MM.1S (cell line): ENCODE results near the gene SCGB1D1.
"Not testable (repeated sequence)": the region's sequence is repeated elsewhere in the genome, so short reads cannot be mapped to it uniquely, and the experiment has no call there.

Source experiments
- DNase-seq: peaks from one replicate; pipeline ENCODE4 v3.0.0-alpha.2; 2015
- H2AFZ ChIP-seq: fragments of 300-600 bp; sonication (generic); 2 replicates; pipeline ENCODE4 v1.6.0; 2016; ENCODE audit warnings: antibody characterized with exemption, low read length
- H3F3A ChIP-seq: fragments of 300-600 bp; sonication (generic); 2 replicates; pipeline ENCODE4 v1.6.1; 2016; ENCODE audit warnings: mild to moderate bottlenecking, antibody characterized with exemption, low read length, moderate library complexity, mixed read lengths; ENCODE audit not compliant: insufficient read depth
- H3K27ac ChIP-seq: fragments of 300-600 bp; sonication (generic); 2 replicates; pipeline ENCODE4 v1.5.1; 2016; ENCODE audit warnings: mild to moderate bottlenecking, low read length
- H3K27me3 ChIP-seq: fragments of 300-600 bp; sonication (generic); replicated peaks from 2 replicates; pipeline ENCODE4 v1.6.0; 2016; ENCODE audit warnings: low read length; ENCODE audit not compliant: insufficient read depth
- H3K36me3 ChIP-seq: fragments of 300-600 bp; sonication (generic); replicated peaks from 2 replicates; pipeline ENCODE4 v1.6.1; 2016; ENCODE audit warnings: mild to moderate bottlenecking, low read length, mixed read lengths; ENCODE audit not compliant: insufficient read depth
- H3K4me1 ChIP-seq: fragments of 300-600 bp; sonication (generic); 2 replicates; pipeline ENCODE4 v1.6.1; 2016; ENCODE audit warnings: low read length, mixed read lengths
- H3K4me2 ChIP-seq: fragments of 300-600 bp; sonication (generic); 2 replicates; pipeline ENCODE4 v1.6.0; 2016; ENCODE audit warnings: low read depth, low read length
- H3K4me3 ChIP-seq: fragments of 300-600 bp; sonication (generic); 2 replicates; pipeline ENCODE4 v1.5.1; 2016; ENCODE audit warnings: low read length, mixed read lengths
- H3K79me2 ChIP-seq: fragments of 300-600 bp; sonication (generic); 2 replicates; pipeline ENCODE4 v1.6.1; 2016; ENCODE audit warnings: mixed run types, low read length, mixed read lengths
- H3K9ac ChIP-seq: fragments of 300-600 bp; sonication (generic); 2 replicates; pipeline ENCODE4 v1.6.1; 2016; ENCODE audit warnings: low read length, mixed read lengths
- H3K9me2 ChIP-seq: fragments of 300-600 bp; sonication (generic); replicated peaks from 2 replicates; pipeline ENCODE4 v1.6.1; 2016; ENCODE audit warnings: mild to moderate bottlenecking, low read length, mixed read lengths; ENCODE audit not compliant: insufficient read depth
- H3K9me3 ChIP-seq: fragments of 300-600 bp; sonication (generic); replicated peaks from 2 replicates; pipeline ENCODE4 v1.6.1; 2016; ENCODE audit warnings: mild to moderate bottlenecking, low read length, mixed read lengths; ENCODE audit not compliant: insufficient read depth
- H4K20me1 ChIP-seq: fragments of 300-600 bp; sonication (generic); 2 replicates; pipeline ENCODE4 v1.6.1; 2016; ENCODE audit warnings: mild to moderate bottlenecking, low read length, moderate library complexity, mixed read lengths; ENCODE audit not compliant: insufficient read depth
- CTCF ChIP-seq: fragments of 300-600 bp; sonication (generic); IDR thresholded peaks from 2 replicates; pipeline ENCODE4 v1.5.1; 2016; ENCODE audit warnings: antibody characterized with exemption, low read length, mixed read lengths
- EZH2 ChIP-seq: fragments of 300-600 bp; sonication (generic); optimal IDR thresholded peaks from 2 replicates; pipeline ENCODE3; 2017; ENCODE audit warnings: low read depth, mild to moderate bottlenecking, antibody characterized with exemption, low read length, mixed read lengths
- EZH2phosphoT487 ChIP-seq: fragments of 300-600 bp; sonication (generic); IDR thresholded peaks from 2 replicates; pipeline ENCODE4 v1.6.1; 2018; ENCODE audit warnings: antibody characterized with exemption, low read length

Gene SCGB1D1

GRCh38 chr11:62193952-62194351 lies 3.9 kb downstream of the SCGB1D1 start:
- no peak overlapping the region for H3K4me3 ChIP-seq
- no peaks in the 10 kb centered on the region for H3K79me2 ChIP-seq
- no peaks in the 10 kb centered on the region for H3F3A ChIP-seq
- peaks cover 24% of the 10 kb centered on the region for H3K27me3 ChIP-seq
- H3K9ac ChIP-seq = no peak overlapping the region
- H3K36me3 ChIP-seq = no peaks in the 10 kb centered on the region
- no peaks in the 10 kb centered on the region for H4K20me1 ChIP-seq
- no peaks in the 10 kb centered on the region for H3K4me1 ChIP-seq
- no peak overlapping the region for H3K4me2 ChIP-seq
- no peak overlapping the region for H3K27ac ChIP-seq
- no peak overlapping the region for H2AFZ ChIP-seq
- H3K9me3 ChIP-seq = no peaks in the 10 kb centered on the region
- no peaks in the 10 kb centered on the region for H3K9me2 ChIP-seq
- TF ChIP-seq CTCF (no peak), EZH2phosphoT487 (no peak), EZH2 (no peak)
- DNase-seq = no peak

GRCh38 chr11:62195010-62195409 lies 5.0 kb downstream of the SCGB1D1 start:
- H3K27ac ChIP-seq, H3K4me2 ChIP-seq, H3K9me3 ChIP-seq, H3K9me2 ChIP-seq, H4K20me1 ChIP-seq, DNase-seq, H3K9ac ChIP-seq, H3K4me3 ChIP-seq, H3F3A ChIP-seq, H3K36me3 ChIP-seq, H2AFZ ChIP-seq, H3K4me1 ChIP-seq, H3K79me2 ChIP-seq: not testable (repeated sequence)
- peaks cover 24% of the 10 kb centered on the region for H3K27me3 ChIP-seq

GRCh38 chr11:62195945-62196344 lies 5.9 kb downstream of the SCGB1D1 start:
- H3K9ac ChIP-seq = no peak overlapping the region
- H3K27ac ChIP-seq = no peak overlapping the region
- H3K9me2 ChIP-seq = no peaks in the 10 kb centered on the region
- no peak overlapping the region for H3K4me3 ChIP-seq
- no peak for DNase-seq
- no peak overlapping the region for H2AFZ ChIP-seq
- no peaks in the 10 kb centered on the region for H4K20me1 ChIP-seq
- H3K9me3 ChIP-seq = no peaks in the 10 kb centered on the region
- TF ChIP-seq EZH2 (no peak), EZH2phosphoT487 (no peak), CTCF (no peak)
- H3K4me1 ChIP-seq = no peaks in the 10 kb centered on the region
- H3K79me2 ChIP-seq = no peaks in the 10 kb centered on the region
- peaks cover 17% of the 10 kb centered on the region for H3K27me3 ChIP-seq
- H3F3A ChIP-seq = no peaks in the 10 kb centered on the region
- no peak overlapping the region for H3K4me2 ChIP-seq
- H3K36me3 ChIP-seq = no peaks in the 10 kb centered on the region

DNA sequence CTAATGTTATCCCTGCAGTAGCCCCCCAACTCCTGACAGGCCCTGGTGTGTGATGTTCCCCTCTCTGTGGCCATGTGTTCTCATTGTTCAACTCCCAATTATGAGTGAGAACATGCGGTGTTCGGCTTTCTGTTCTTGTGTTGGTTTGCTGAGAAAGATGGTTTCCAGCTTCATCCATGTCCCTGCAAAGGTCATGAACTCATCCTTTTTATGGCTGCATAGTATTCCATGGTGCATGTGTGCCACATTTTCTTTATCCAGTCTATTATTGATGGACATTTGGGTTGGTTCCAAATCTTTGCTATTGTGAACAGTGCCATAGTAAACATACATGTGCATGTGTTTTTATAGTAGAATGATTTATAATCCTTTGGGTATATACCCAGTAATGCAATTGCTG lies 7.4 kb downstream of the SCGB1D1 start:
- not testable (repeated sequence) for H3K27me3 ChIP-seq, H3K36me3 ChIP-seq, DNase-seq, H3K4me3 ChIP-seq, H3K9ac ChIP-seq, H3K9me2 ChIP-seq, H4K20me1 ChIP-seq, H3K9me3 ChIP-seq, H2AFZ ChIP-seq, H3K79me2 ChIP-seq, H3F3A ChIP-seq, H3K4me1 ChIP-seq, H3K4me2 ChIP-seq, H3K27ac ChIP-seq
